ENCODE measurements around the gene PARVA.

Gene PARVA

GRCh38 chr11:12577725-12578644, 200.6 kb downstream of the PARVA start:
- FAIRE-seq = no peak
- DNase-seq (ENCODE audit: insufficient read length, low spot score) = no peak

- no peak for FAIRE-seq
- no peak for DNase-seq (ENCODE audit: insufficient read length, low spot score)
Measured at GRCh38 chr11:12581416-12581815, 204.0 kb downstream of the PARVA start.

GRCh38 chr11:12581923-12582322, 204.6 kb downstream of the PARVA start:
- DNase-seq (ENCODE audit: insufficient read length, low spot score) = no peak
- FAIRE-seq = no peak
